ENCODE measurements around the gene TRIM65.

DNA sequence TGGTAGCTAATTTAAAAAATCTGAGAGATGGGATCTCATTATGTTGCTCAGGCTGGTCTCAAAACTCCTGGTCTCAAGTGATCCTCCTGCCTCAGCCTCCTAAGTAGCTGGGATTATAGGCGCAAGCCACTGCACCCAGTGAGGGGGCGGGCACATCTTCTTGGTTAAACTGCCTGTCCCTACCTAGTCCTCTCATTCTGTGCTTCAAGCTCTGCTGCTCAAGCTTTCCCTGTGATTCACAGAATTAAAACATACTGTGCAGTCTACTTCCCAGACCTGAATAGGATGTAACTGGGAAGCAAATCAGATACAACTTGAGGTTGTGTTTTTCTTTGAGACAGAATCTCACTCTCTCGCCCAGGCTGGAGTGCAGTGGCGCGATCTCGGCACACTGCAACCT, 5.7 kb upstream of the TRIM65 start:
- TF ChIP-seq CTCF (IDR thresholded peaks at IDR 0.05; ENCODE audit: low read depth, low read length), result no peak
- no peak for TF ChIP-seq POLR2A (IDR thresholded peaks at IDR 0.05; ENCODE audit: extremely low read depth, insufficient read length)
- TF ChIP-seq, protein P1, sequence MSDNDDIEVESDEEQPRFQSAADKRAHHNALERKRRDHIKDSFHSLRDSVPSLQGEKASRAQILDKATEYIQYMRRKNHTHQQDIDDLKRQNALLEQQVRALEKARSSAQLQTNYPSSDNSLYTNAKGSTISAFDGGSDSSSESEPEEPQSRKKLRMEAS (IDR thresholded peaks at IDR 0.05; ENCODE audit: low read depth, low read length), result no peak
- no peak for TF ChIP-seq MYC (IDR thresholded peaks at IDR 0.05; ENCODE audit: low read depth, low read length)
